GM18498 (cell line): ENCODE results near the gene VAV1.
"Not testable (repeated sequence)": the region's sequence is repeated elsewhere in the genome, so short reads cannot be mapped to it uniquely, and the experiment has no call there.

ENCODE experiments used
- ATAC-seq: cut with Tn5 transposase; IDR thresholded peaks from one replicate; pipeline ENCODE4 v1.9.1; 2021; ENCODE audit warnings: mild to moderate bottlenecking, moderate library complexity; ENCODE audit not compliant: unreplicated experiment

The VAV1 gene

DNA sequence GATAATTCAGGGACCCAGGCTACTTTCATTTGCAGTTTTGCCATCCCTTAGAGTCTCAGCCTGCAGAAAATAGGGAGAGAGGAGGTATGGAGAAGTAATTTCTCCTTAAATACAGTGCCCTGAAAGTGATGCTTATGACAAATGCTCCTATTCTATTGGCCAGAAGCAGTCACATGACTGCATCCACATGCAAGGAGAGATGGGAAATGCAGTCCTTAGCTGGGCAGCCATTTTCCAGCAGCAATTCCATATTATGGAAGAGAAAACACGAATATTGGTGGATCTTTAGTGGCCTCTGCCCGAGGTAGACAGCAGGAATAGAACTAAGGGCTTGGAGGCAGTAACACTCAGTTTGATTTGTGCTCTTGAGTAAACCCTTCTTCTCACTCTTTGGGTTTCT lies 39.4 kb downstream of the VAV1 start:
- ATAC-seq: no peak

- ATAC-seq: no peak
Observed at GRCh38 chr19:6812612-6813011, 40.1 kb downstream of the VAV1 start.

- ATAC-seq: no peak
Observed at GRCh38 chr19:6813659-6814058, 41.2 kb downstream of the VAV1 start.

GRCh38 chr19:6817179-6817578 lies 44.7 kb downstream of the VAV1 start:
- no peak for ATAC-seq

GRCh38 chr19:6818246-6818645 lies 45.7 kb downstream of the VAV1 start:
- no peak for ATAC-seq

DNA sequence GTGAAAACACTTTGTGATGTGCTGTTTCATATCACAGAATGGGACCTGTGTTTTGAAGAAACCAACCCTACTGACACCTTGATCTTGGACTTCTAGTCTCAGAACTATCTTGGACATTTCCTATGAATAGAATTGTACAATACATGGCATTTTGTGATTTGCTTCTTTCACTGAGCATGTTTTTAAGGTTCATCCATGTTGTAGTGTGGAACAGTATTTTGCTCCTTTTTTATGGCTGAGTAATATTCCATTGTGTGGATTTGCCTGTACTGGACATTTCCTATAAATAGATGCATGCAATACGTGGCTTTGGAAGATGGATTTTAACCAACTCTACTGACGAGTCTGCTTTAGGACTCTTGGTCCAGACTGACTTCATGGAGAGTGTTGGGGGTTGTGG lies 46.8 kb downstream of the VAV1 start:
- ATAC-seq: no peak

- no peak for ATAC-seq
Observed at GRCh38 chr19:6820237-6820636, 47.7 kb downstream of the VAV1 start.

DNA sequence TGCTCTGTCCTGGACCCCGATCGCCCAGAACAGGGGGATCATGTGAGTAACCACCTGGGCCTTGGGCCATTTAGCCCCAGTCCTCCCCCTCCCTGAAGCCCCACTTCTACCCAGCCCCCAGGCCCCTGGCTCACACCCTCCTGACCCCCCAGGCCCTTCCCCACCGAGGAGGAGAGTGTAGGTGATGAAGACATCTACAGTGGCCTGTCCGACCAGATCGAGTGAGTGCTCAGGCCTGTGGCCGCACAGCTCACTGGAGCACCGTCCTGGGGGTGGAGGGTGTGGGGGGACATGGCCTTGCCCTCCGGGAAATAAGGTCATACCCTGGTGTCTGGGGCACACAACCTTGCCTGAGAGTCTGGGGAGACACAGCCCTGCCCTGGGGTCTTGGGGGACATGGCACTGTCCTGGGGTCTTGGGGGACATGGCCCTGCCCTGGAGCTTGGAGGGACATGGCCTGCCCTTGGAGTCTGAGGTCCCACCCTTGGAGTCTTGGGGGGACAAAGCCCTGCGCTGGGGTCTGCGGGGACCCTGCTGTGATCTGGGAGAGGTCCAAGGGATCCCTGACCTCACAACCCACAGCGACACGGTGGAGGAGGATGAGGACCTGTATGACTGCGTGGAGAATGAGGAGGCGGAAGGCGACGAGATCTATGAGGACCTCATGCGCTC lies 49.3 kb downstream of the VAV1 start:
- ATAC-seq: no peak

GRCh38 chr19:6822311-6822670 lies 49.8 kb downstream of the VAV1 start:
- ATAC-seq: no peak

- ATAC-seq: no peak
Observed at GRCh38 chr19:6825076-6825774, 52.7 kb downstream of the VAV1 start.

- ATAC-seq: no peak
Observed at GRCh38 chr19:6826281-6826920, 53.9 kb downstream of the VAV1 start.

- no peak for ATAC-seq
Observed at GRCh38 chr19:6828306-6828697, 55.8 kb downstream of the VAV1 start.

GRCh38 chr19:6828698-6829633 lies 56.5 kb downstream of the VAV1 start:
- ATAC-seq: no peak

- not testable (repeated sequence) for ATAC-seq
Observed at GRCh38 chr19:6829829-6830228, 57.3 kb downstream of the VAV1 start.

- ATAC-seq: not testable (repeated sequence)
Observed at GRCh38 chr19:6831084-6831483, 58.6 kb downstream of the VAV1 start.

DNA sequence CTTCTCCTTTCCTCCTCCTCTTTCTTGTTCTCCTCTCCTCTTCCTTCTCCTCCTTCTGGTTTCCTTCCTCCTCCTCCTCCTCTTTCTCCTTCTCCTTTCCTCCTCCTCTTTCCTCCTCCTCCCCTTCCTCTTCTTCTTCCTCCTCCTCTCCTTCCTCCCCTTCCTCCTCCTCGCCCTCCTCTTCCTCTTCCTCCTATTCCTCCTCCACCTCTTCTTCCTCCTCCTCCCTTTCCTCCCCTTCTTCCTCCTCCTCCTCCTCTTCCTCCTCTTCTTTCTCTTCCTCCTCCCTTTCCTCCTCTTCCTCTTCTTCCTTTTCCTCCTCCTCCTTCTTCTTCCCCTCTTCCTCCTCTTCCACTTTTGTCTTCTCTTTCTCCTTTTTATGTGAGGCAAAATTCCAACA lies 59.9 kb downstream of the VAV1 start:
- no peak for ATAC-seq

- ATAC-seq: no peak
Observed at GRCh38 chr19:6833166-6833790, 60.8 kb downstream of the VAV1 start.

- no peak for ATAC-seq
Observed at GRCh38 chr19:6834433-6834832, 61.9 kb downstream of the VAV1 start.

DNA sequence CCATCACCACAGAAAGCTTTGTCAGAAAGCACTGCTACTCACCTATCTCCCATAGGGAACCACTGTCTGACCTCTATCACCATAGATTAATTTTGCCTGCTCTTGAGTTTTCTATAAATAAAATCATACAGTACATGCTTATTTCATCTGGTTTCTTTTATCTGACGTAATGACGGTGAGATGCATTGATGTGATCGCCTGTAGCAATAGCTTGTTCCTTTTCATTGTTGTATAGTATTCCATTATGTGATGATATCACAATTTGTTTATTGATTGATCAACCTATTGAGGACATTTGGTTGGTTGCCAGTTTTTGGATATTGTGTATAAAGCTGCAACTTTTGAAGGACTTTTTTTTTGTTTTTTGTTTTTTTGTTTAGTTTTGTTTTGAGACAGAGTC lies 63.0 kb downstream of the VAV1 start:
- no peak for ATAC-seq

DNA sequence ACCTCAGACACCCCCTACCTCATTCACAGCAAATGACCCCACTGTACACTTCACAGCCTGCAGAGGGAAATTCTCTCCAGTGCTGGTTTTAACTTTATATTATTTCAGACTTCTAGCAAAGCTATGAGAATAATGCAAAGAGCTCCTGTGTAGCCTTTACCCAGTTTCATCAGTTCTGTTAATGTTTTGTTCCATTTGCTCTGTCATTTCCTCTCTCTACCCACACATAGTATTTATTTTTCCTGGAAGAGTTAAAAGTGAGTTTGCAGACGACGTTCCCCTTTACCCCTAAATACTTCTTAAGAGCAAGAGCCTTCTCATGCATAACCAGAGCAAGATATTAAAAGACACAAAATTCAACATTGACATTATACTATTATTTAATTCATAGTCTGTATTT lies 65.0 kb downstream of the VAV1 start:
- ATAC-seq: no peak
